Astrocyte of the hippocampus (primary cell): Measurements from ENCODE around the gene TMEM17.

Source experiments
- DNase-seq: peaks from one replicate; pipeline ENCODE4 v3.0.0; 2011; ENCODE audit warnings: low read depth, low spot score

Gene TMEM17

DNA sequence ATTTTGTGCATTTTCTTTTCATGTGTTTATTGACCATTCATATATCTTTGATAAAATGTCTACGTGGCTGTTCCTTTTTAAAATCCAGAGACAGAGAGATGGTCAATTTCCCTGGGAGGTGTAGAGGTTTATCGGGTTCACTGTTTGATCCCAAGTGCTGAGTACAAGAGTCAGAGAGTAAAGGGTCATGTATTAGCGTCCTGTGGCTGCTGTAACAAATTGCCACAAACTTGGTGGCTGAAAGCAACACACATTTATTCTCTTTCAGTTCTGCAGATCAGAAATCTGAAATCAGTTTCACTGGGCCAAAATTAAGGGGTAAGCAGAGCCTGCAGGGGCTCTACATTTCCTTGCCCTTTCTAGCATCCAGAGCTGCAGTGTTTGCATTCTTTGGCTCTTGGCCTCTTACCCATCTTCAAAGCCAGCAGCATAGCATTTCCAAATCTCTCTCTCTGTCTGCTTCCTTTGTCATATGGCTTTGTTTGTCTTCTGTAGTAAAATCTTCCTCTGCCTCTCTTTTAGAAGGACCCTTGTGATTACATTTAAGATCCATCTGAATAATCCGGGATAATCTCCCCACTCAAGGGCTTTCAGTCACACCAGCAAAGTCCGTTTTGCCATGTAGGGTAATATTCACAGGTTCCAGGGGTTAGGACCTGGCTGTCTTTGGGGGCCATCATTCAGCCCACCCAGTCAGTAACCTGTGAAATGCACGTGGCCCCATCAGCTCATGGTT lies 49.9 kb downstream of the TMEM17 start:
- no peak for DNase-seq

DNA sequence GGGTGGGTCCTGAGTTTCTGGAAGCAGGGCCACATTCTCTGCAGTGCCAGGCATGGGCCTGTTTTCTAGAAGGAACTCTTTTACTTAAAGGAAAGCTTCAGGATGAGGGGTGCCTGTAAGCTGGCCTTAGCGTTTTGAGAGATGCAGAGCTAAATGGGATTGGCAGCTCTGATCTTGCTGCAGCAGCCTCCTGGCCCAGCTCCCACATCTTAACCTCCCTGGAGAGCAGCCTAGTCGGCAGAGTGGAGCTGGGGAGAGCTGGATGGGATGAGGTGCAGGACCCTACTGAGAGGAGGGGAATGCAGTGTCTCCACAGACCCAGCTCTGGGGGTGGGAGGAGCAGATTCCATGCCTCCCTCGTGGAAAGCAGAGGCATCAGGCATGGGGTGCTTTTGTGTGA lies 52.0 kb downstream of the TMEM17 start:
- no peak for DNase-seq

DNA sequence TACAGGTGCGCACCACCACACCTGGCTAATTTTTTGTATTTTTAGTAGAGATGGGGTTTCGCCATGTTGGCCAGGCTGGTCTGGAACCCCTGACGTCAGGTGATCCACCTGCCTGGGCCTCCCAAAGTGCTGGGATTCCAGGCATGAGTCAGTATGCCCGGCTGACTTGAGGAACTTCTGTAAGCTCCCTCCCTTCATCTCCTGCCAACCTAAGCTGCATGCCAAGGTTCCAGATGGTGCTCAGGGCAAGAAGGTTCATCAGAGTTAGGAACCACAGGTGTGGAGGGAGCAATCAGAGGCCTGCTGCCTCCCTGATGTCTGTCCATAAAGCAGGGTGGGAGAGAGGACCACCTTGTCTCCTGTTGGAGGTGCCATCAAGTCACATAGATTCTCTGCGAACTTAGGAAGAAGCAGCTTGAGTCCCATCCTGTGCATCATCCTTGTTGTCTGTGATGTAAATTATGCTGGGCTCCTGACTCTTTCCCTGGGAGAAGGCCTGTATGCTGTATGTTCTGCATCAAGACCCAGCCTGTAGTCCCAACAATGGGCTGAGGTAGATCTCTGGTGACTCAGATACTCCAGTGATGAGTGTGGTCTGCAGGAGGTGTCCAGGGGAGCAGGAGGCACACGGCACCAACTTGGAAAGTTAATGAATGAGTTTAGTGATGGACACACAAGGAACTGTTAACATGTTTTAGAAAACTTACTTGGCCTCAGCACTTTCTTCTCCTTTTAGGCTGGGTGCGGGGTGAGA lies 53.1 kb downstream of the TMEM17 start:
- DNase-seq: no peak

DNA sequence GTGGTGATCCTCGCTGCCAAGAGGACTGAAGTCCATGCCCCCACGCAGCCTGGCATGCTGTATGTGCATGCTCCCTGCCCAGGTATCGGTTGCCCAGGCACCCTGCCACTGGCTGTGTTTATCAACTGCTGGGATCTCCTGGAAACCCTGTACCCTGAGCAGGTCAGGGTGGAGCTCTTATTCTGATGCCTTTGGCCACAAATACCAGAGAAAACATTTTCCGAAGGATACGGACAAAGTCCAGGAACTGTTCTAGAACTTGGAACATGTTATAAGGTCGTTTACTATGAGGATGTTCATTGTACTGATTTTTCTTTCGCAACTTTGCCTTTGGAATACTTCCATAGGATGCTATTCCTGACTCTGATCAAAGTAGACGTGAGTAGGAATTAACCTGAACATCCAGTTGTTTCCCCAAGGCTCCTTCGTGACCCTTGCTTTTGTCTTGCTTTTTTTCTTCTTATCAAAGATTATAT lies 55.2 kb downstream of the TMEM17 start:
- DNase-seq: no peak
